GM23338 (cell line): Measurements from ENCODE around the gene CACHD1.

ENCODE experiments used
- CREB1 ChIP-seq: fragments of 250-450 bp; sonication (Bioruptor Pico); IDR thresholded peaks from 2 replicates; pipeline ENCODE4 v1.5.0; 2020; ENCODE audit warnings: low read depth, mild to moderate bottlenecking, moderate library complexity
- CTCF ChIP-seq, 2 experiments: fragments of 200-600 bp in 1 of 2; sonication (generic) in 1 of 2; conservative IDR thresholded peaks; 2 replicates each; pipeline versions ENCODE4 v1.5.1 to v1.6.1; 2016 to 2017; ENCODE audit warnings: antibody characterized with exemption in 2 of 2, low read depth in 2 of 2, mild to moderate bottlenecking in 2 of 2, moderate library complexity in 1 of 2
- ETS1 ChIP-seq: IDR thresholded peaks from 2 replicates; pipeline ENCODE4 v1.6.1; 2016; ENCODE audit warnings: antibody characterized with exemption
- EZH2 ChIP-seq: fragments of 200-600 bp; sonication (generic); IDR thresholded peaks from one replicate; pipeline ENCODE4 v1.8.0; 2017; ENCODE audit warnings: antibody characterized with exemption, mild to moderate bottlenecking, low read depth; ENCODE audit not compliant: unreplicated experiment
- JUNB ChIP-seq: IDR thresholded peaks from one replicate; pipeline ENCODE4 v1.6.1; 2016; ENCODE audit warnings: antibody characterized with exemption; ENCODE audit not compliant: unreplicated experiment
- POLR2AphosphoS5 ChIP-seq: IDR thresholded peaks from 2 replicates; pipeline ENCODE4 v1.6.1; 2016; ENCODE audit warnings: antibody characterized with exemption, low read depth
- REST ChIP-seq: IDR thresholded peaks from one replicate; pipeline ENCODE4 v1.6.1; 2018; ENCODE audit warnings: antibody characterized with exemption; ENCODE audit not compliant: unreplicated experiment

- TF ChIP-seq ETS1 (no peak), CTCF (conservative IDR thresholded peaks at IDR 0.05; ENCODE audit: low read depth in 2 of 2) (no peak), JUNB (no peak), POLR2AphosphoS5 (no peak), EZH2 (no peak), REST (no peak), CREB1 (CRISPR knock-in tag) (no peak)
Measured at GRCh38 chr1:64575881-64576676, 106.2 kb downstream of the CACHD1 start.
